Panc1 (cell line): ENCODE measurements around the gene SIX3. TPM values are rescaled to one million over a fixed set of nuclear protein-coding genes. Genes with fewer than 3 reads are reported as not detected.

Experiments
- ATAC-seq: fragments of 200-7000 bp; cut with Tn5 transposase; 2 replicates; pipeline ENCODE4 v1.9.1; 2020; ENCODE audit warnings: mild to moderate bottlenecking, moderate library complexity
- BruUV-seq: library from RNA; stranded (reverse); fragments of 400-500 nt; replicated peaks from 2 replicates; lab custom pipeline; 2021; lab: Mats Ljungman, UMichigan
- CTCF ChIA-PET: fragments of 300-600 bp; sonication (Branson Sonifier 250); formaldehyde crosslinking; loops from one replicate; lab custom pipeline; 2022; ENCODE audit warnings: antibody characterized with exemption; lab: Charles Lee
- POLR2A ChIA-PET: fragments of 300-600 bp; sonication (Branson Sonifier 250); formaldehyde crosslinking; loops from one replicate; lab custom pipeline; 2022; ENCODE audit warnings: antibody characterized with exemption; lab: Charles Lee
- DNase-seq: peaks from one replicate; pipeline ENCODE4 v3.0.0-alpha.2; 2010; ENCODE audit warnings: low read depth, low spot score
- H3K27ac ChIP-seq: 2 replicates; pipeline ENCODE4 v1.5.1; 2011; ENCODE audit warnings: mild to moderate bottlenecking, low read length, inconsistent platforms
- H3K27me3 ChIP-seq: fragments of 200-500 bp; sonication (Bioruptor generic); 2 replicates; pipeline ENCODE4 v1.6.0; 2014; ENCODE audit warnings: low read length, inconsistent platforms; ENCODE audit not compliant: control insufficient read depth, insufficient read depth
- H3K36me3 ChIP-seq: fragments of 200-500 bp; sonication (Bioruptor generic); 2 replicates; pipeline ENCODE4 v1.5.1; 2014; ENCODE audit warnings: inconsistent platforms, mild to moderate bottlenecking, low read length, moderate library complexity; ENCODE audit not compliant: control insufficient read depth, insufficient read depth
- H3K4me1 ChIP-seq: 2 replicates; pipeline ENCODE4 v1.5.1; 2011; ENCODE audit warnings: inconsistent platforms, mild to moderate bottlenecking, low read length, moderate library complexity; ENCODE audit not compliant: control insufficient read depth, insufficient read depth
- H3K4me3 ChIP-seq, 2 experiments: 2 replicates each; pipeline ENCODE4 v1.5.1; 2011 to 2012; ENCODE audit warnings: low read depth in 2 of 2, low read length in 2 of 2, mild to moderate bottlenecking in 2 of 2, inconsistent platforms in 1 of 2, moderate library complexity in 1 of 2
- H3K9me3 ChIP-seq: fragments of 200-500 bp; sonication (Bioruptor generic); 2 replicates; pipeline ENCODE4 v1.5.1; 2014; ENCODE audit warnings: low read depth, mild to moderate bottlenecking, inconsistent platforms, low read length, moderate library complexity; ENCODE audit not compliant: control insufficient read depth, insufficient read depth
- CTCF ChIP-seq: fragments of 450-650 bp; IDR thresholded peaks from 2 replicates; pipeline ENCODE4 v1.5.1; 2017; ENCODE audit warnings: mild to moderate bottlenecking
- POLR2AphosphoS5 ChIP-seq: IDR thresholded peaks from 2 replicates; pipeline ENCODE4 v1.6.1; 2012; ENCODE audit warnings: mild to moderate bottlenecking, low read depth, low read length, moderate library complexity
- SIN3A ChIP-seq: IDR thresholded peaks from 2 replicates; pipeline ENCODE4 v1.6.1; 2012; ENCODE audit warnings: low read depth, mild to moderate bottlenecking, low read length, moderate library complexity, borderline replicate concordance; ENCODE audit not compliant: insufficient read depth
- TCF7L2 ChIP-seq: IDR thresholded peaks from 2 replicates; pipeline ENCODE4 v1.6.1; 2011; ENCODE audit warnings: mild to moderate bottlenecking, low read depth, low read length, inconsistent platforms
- in situ Hi-C: cut with HindIII; loops from 2 replicates; pipeline ENCODE4 v1.10.0; 2016; ENCODE audit warnings: low sequenced_read_pairs, low pct_unique_long_range_greater_than_20kb
- intact Hi-C: fragments of 100-400 bp; cut with micrococcal nuclease; formaldehyde crosslinking; loops from one replicate; pipeline ENCODE4 v1.10.0; 2022; ENCODE audit not compliant: unreplicated experiment
- total RNA-seq: library from RNA; stranded (reverse); gene quantifications from one replicate; pipeline ENCODE4 v1.2.1, GENCODE V29; 2021; ENCODE audit not compliant: unreplicated experiment
- TF ChIP-seq, protein P1 (sequence below), 2 experiments: IDR thresholded peaks; 2 replicates each; pipeline ENCODE4 v1.6.1; 2011 to 2012; ENCODE audit warnings: low read depth in 2 of 2, control low read depth in 1 of 2, low read length in 1 of 2, mild to moderate bottlenecking in 1 of 2, moderate library complexity in 1 of 2; ENCODE audit not compliant: insufficient read depth in 1 of 2

Gene SIX3
- total RNA-seq, 1 experiment from 2014 or later: 0.21 TPM

DNA sequence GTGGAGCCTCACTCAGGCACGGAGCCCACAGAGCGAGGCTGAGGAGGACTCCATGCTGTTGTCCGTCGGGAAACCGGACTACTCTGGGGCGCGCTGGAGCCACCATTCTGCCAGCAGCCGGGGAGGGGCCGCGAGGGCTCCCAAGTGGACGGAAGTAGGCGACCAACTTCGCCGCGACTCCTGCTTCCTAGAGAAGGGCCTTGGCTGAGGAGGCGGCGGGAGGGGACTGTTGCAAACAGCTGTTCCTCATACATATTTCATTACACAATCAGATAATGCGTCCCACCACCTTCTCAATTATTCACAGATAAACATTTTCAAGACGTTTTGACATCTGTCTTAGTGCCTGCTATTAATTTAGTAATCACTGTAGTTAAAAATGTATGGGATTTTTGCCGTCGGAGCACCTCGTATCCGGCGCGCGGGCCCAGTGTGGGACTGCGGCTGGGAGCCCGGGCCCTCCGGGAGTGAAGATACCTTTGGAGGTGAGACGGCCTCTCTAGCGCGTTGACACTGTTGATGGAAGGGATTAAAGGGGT is 11.7 kb upstream of the SIX3 start:
- ChIA-PET CTCF (no interaction called here), POLR2A (no interaction called here)
- H3K36me3 ChIP-seq: no peaks in the 10 kb centered on the region
- ATAC-seq (no peak), DNase-seq (no peak)
- H3K4me3 ChIP-seq: no peak overlapping the region
- no peaks in the 10 kb centered on the region for H3K9me3 ChIP-seq
- H3K27me3 ChIP-seq: peaks cover 15% of the 10 kb centered on the region
- H3K4me1 ChIP-seq: no peaks in the 10 kb centered on the region
- no TSS peak for BruUV-seq
- TF ChIP-seq CTCF: no peak
- TF ChIP-seq SIN3A: no peak
- TF ChIP-seq TCF7L2: no peak
- in situ Hi-C loops: no loop called here
- H3K27ac ChIP-seq: no peak overlapping the region
- intact Hi-C loops: no loop called here

- in situ Hi-C loops: no loop called here
- no peaks in the 10 kb centered on the region for H3K4me1 ChIP-seq
- CTCF ChIA-PET: no interaction called here
Observed at GRCh38 chr2:44930274-44931197, 11.0 kb upstream of the SIX3 start.

More at GRCh38 chr2:44930274-44931197, 11.0 kb upstream of the SIX3 start:
- POLR2A ChIA-PET: no interaction called here
- no peaks in the 10 kb centered on the region for H3K9me3 ChIP-seq
- intact Hi-C loops: no loop called here
- no peak for DNase-seq
- BruUV-seq: no TSS peak
- H3K27ac ChIP-seq: no peak overlapping the region
- H3K36me3 ChIP-seq: no peaks in the 10 kb centered on the region
- no peak overlapping the region for H3K4me3 ChIP-seq
- no peak for ATAC-seq
- TF ChIP-seq TCF7L2 (no peak), SIN3A (no peak), CTCF (no peak), POLR2AphosphoS5 (no peak)
- TF ChIP-seq, protein P1, sequence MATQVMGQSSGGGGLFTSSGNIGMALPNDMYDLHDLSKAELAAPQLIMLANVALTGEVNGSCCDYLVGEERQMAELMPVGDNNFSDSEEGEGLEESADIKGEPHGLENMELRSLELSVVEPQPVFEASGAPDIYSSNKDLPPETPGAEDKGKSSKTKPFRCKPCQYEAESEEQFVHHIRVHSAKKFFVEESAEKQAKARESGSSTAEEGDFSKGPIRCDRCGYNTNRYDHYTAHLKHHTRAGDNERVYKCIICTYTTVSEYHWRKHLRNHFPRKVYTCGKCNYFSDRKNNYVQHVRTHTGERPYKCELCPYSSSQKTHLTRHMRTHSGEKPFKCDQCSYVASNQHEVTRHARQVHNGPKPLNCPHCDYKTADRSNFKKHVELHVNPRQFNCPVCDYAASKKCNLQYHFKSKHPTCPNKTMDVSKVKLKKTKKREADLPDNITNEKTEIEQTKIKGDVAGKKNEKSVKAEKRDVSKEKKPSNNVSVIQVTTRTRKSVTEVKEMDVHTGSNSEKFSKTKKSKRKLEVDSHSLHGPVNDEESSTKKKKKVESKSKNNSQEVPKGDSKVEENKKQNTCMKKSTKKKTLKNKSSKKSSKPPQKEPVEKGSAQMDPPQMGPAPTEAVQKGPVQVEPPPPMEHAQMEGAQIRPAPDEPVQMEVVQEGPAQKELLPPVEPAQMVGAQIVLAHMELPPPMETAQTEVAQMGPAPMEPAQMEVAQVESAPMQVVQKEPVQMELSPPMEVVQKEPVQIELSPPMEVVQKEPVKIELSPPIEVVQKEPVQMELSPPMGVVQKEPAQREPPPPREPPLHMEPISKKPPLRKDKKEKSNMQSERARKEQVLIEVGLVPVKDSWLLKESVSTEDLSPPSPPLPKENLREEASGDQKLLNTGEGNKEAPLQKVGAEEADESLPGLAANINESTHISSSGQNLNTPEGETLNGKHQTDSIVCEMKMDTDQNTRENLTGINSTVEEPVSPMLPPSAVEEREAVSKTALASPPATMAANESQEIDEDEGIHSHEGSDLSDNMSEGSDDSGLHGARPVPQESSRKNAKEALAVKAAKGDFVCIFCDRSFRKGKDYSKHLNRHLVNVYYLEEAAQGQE (IDR thresholded peaks at IDR 0.05; ENCODE audit: insufficient read depth in 1 of 2, low read depth in 2 of 2, low read length in 1 of 2): no peak
- H3K27me3 ChIP-seq: peaks cover 14% of the 10 kb centered on the region
